IMR-90 (cell line): ENCODE measurements around the gene USP20. TPM values are rescaled to one million over a fixed set of nuclear protein-coding genes. Genes with fewer than 3 reads are reported as not detected.

Source experiments
- ATAC-seq: fragments of 200-7000 bp; cut with Tn5 transposase; 2 replicates; pipeline ENCODE4 v1.9.1; 2020; ENCODE audit warnings: low read depth, mild to moderate bottlenecking, moderate library complexity
- BruUV-seq: library from RNA; stranded (reverse); fragments of 400-500 nt; replicated peaks from 2 replicates; lab custom pipeline; 2021; lab: Mats Ljungman, UMichigan
- CTCF ChIA-PET: fragments of 300-600 bp; formaldehyde crosslinking; extraction: SDS; loops from one replicate; lab custom pipeline; 2021; ENCODE audit warnings: antibody characterized with exemption; lab: Yijun Ruan, JAX
- POLR2A ChIA-PET: fragments of 300-600 bp; sonication (Branson Sonifier 250); formaldehyde crosslinking; loops from one replicate; lab custom pipeline; 2022; ENCODE audit warnings: antibody characterized with exemption; ENCODE audit not compliant: unreplicated experiment; lab: Charles Lee
- DNase-seq: peaks from one replicate; pipeline ENCODE4 v3.0.0; 2013
- H2AFZ ChIP-seq: replicated peaks from 2 replicates; pipeline ENCODE3; 2013; ENCODE audit warnings: low read length, mild to moderate bottlenecking; ENCODE audit not compliant: poor library complexity
- H2AK5ac ChIP-seq: 2 replicates; pipeline ENCODE4 v1.6.1; 2013; ENCODE audit warnings: low read depth, low read length, inconsistent platforms
- H2AK9ac ChIP-seq: replicated peaks from 2 replicates; pipeline ENCODE3; 2013; ENCODE audit warnings: mild to moderate bottlenecking, low read depth, low read length, moderate library complexity; ENCODE audit not compliant: poor library complexity
- H2BK120ac ChIP-seq: 2 replicates; pipeline ENCODE4 v1.6.1; 2013; ENCODE audit warnings: low read depth, low read length, inconsistent platforms
- H2BK15ac ChIP-seq: 3 replicates; pipeline ENCODE4 v1.6.1; 2013; ENCODE audit warnings: low read depth, low read length, inconsistent platforms
- H2BK20ac ChIP-seq: 2 replicates; pipeline ENCODE4 v1.6.1; 2013; ENCODE audit warnings: low read depth, mild to moderate bottlenecking, inconsistent platforms, low read length, moderate library complexity
- H2BK5ac ChIP-seq: 2 replicates; pipeline ENCODE4 v1.6.1; 2013; ENCODE audit warnings: mild to moderate bottlenecking, low read depth, low read length, inconsistent platforms; ENCODE audit not compliant: poor library complexity, severe bottlenecking
- H3K14ac ChIP-seq: replicated peaks from 2 replicates; pipeline ENCODE4 v1.6.1; 2013; ENCODE audit warnings: low read depth, low read length, inconsistent platforms
- H3K18ac ChIP-seq: 2 replicates; pipeline ENCODE4 v1.6.1; 2013; ENCODE audit warnings: low read depth, low read length, control low read depth
- H3K23ac ChIP-seq: 2 replicates; pipeline ENCODE4 v1.6.1; 2013; ENCODE audit warnings: low read depth, low read length, inconsistent platforms
- H3K27ac ChIP-seq: 2 replicates; pipeline ENCODE4 v1.5.1; 2013; ENCODE audit warnings: mild to moderate bottlenecking, control low read depth, low read length; ENCODE audit not compliant: insufficient read depth
- H3K27me3 ChIP-seq: 2 replicates; pipeline ENCODE4 v1.6.1; 2013; ENCODE audit warnings: low read length; ENCODE audit not compliant: control insufficient read depth, insufficient read depth
- H3K36me3 ChIP-seq: 2 replicates; pipeline ENCODE4 v1.6.1; 2013; ENCODE audit warnings: low read length, mixed read lengths; ENCODE audit not compliant: control insufficient read depth, insufficient read depth
- H3K4ac ChIP-seq: 2 replicates; pipeline ENCODE4 v1.6.1; 2013; ENCODE audit warnings: low read depth, low read length, inconsistent platforms
- H3K4me1 ChIP-seq: 2 replicates; pipeline ENCODE4 v1.6.1; 2013; ENCODE audit warnings: low read length, mixed read lengths; ENCODE audit not compliant: control insufficient read depth, insufficient read depth
- H3K4me2 ChIP-seq: 2 replicates; pipeline ENCODE4 v1.6.1; 2013; ENCODE audit warnings: low read depth, mild to moderate bottlenecking, control low read depth, low read length, moderate library complexity
- H3K4me3 ChIP-seq: 2 replicates; pipeline ENCODE4 v1.5.1; 2013; ENCODE audit warnings: low read depth, mild to moderate bottlenecking, control low read depth, low read length, moderate library complexity; ENCODE audit not compliant: insufficient read depth
- H3K56ac ChIP-seq: 2 replicates; pipeline ENCODE4 v1.6.1; 2013; ENCODE audit warnings: low read length, inconsistent platforms; ENCODE audit not compliant: insufficient read depth; ENCODE audit errors: extremely low read depth
- H3K79me1 ChIP-seq, 2 experiments: 2 replicates each; pipeline ENCODE4 v1.6.1; 2013; ENCODE audit warnings: low read length in 2 of 2, inconsistent platforms in 1 of 2, low read depth in 1 of 2
- H3K9ac ChIP-seq: 2 replicates; pipeline ENCODE4 v1.6.1; 2013; ENCODE audit warnings: low read depth, low read length, control low read depth
- H3K9me1 ChIP-seq: 2 replicates; pipeline ENCODE4 v1.6.1; 2013; ENCODE audit warnings: low read length, inconsistent platforms; ENCODE audit not compliant: insufficient read depth
- H3K9me3 ChIP-seq: 2 replicates; pipeline ENCODE4 v1.6.1; 2013; ENCODE audit warnings: low read length; ENCODE audit not compliant: control insufficient read depth, insufficient read depth
- H4K20me1 ChIP-seq: 2 replicates; pipeline ENCODE4 v1.6.1; 2013; ENCODE audit warnings: low read length, inconsistent platforms; ENCODE audit not compliant: insufficient read depth
- H4K5ac ChIP-seq: 2 replicates; pipeline ENCODE4 v1.6.1; 2013; ENCODE audit warnings: mild to moderate bottlenecking, low read depth, low read length, control low read depth
- H4K8ac ChIP-seq, 2 experiments: 2 replicates each; pipeline ENCODE4 v1.6.1; 2013; ENCODE audit warnings: low read depth in 2 of 2, low read length in 2 of 2, control low read depth in 1 of 2, inconsistent platforms in 1 of 2
- H4K91ac ChIP-seq: 2 replicates; pipeline ENCODE4 v1.6.1; 2013; ENCODE audit warnings: low read depth, low read length, inconsistent platforms; ENCODE audit not compliant: insufficient read depth
- BHLHE40 ChIP-seq: fragments of 150-350 bp; IDR thresholded peaks from 2 replicates; pipeline ENCODE4 v1.6.1; 2016; ENCODE audit warnings: mild to moderate bottlenecking, low read depth, low read length
- CEBPB ChIP-seq: IDR thresholded peaks from 2 replicates; pipeline ENCODE4 v1.6.1; 2012; ENCODE audit warnings: low read depth, low read length, improper control_type of control experiment
- CHD1 ChIP-seq: IDR thresholded peaks from 2 replicates; pipeline ENCODE4 v1.6.1; 2012; ENCODE audit warnings: low read depth, low read length, improper control_type of control experiment
- CTCF ChIP-seq: conservative IDR thresholded peaks from 2 replicates; pipeline ENCODE4 v1.5.1; 2012; ENCODE audit warnings: mild to moderate bottlenecking, low read depth, low read length, improper control_type of control experiment
- FOS ChIP-seq: fragments of 150-350 bp; IDR thresholded peaks from 2 replicates; pipeline ENCODE4 v1.6.1; 2016; ENCODE audit warnings: low read depth, low read length
- MAFK ChIP-seq: IDR thresholded peaks from 2 replicates; pipeline ENCODE4 v1.6.1; 2012; ENCODE audit warnings: low read depth, low read length, improper control_type of control experiment
- MAZ ChIP-seq: IDR thresholded peaks from 2 replicates; pipeline ENCODE4 v1.6.1; 2012; ENCODE audit warnings: low read depth, mild to moderate bottlenecking, low read length, improper control_type of control experiment, moderate library complexity, borderline replicate concordance
- MXI1 ChIP-seq: IDR thresholded peaks from 2 replicates; pipeline ENCODE4 v1.6.1; 2012; ENCODE audit warnings: low read depth, mild to moderate bottlenecking, low read length, moderate library complexity, borderline replicate concordance
- NFE2L2 ChIP-seq: fragments of 150-350 bp; IDR thresholded peaks from 2 replicates; pipeline ENCODE4 v1.6.1; 2016; ENCODE audit warnings: low read depth, mild to moderate bottlenecking, low read length
- POLR2A ChIP-seq: IDR thresholded peaks from 2 replicates; pipeline ENCODE4 v1.6.1; 2012; ENCODE audit warnings: mild to moderate bottlenecking, low read depth, low read length
- RCOR1 ChIP-seq: IDR thresholded peaks from 2 replicates; pipeline ENCODE4 v1.6.1; 2012; ENCODE audit warnings: mild to moderate bottlenecking, low read length, improper control_type of control experiment; ENCODE audit not compliant: insufficient replicate concordance
- SMC3 ChIP-seq: fragments of 150-350 bp; IDR thresholded peaks from 2 replicates; pipeline ENCODE4 v1.6.1; 2016; ENCODE audit warnings: low read depth, mild to moderate bottlenecking, antibody characterized with exemption, low read length, moderate library complexity
- WGBS, 2 experiments: methylation state at CpG; one replicate each; pipeline versions ENCODE4 v1.1.5 to v1.1.7; 2013; ENCODE audit warnings: missing lambda C conversion rate in 2 of 2; ENCODE audit not compliant: insufficient read length in 1 of 2; ENCODE audit errors: extremely low coverage in 2 of 2; 5-methylcytosine and 5-hydroxymethylcytosine counted together
- dilution Hi-C: fragments of 300-500 bp; cut with HindIII; formaldehyde crosslinking; loops from one replicate; pipeline ENCODE4 v1.14.3; 2018; ENCODE audit warnings: low sequenced_read_pairs; ENCODE audit not compliant: unreplicated experiment
- in situ Hi-C: fragments of 300-500 bp; cut with MboI; formaldehyde crosslinking; loops from 3 replicates; pipeline ENCODE4 v1.14.3; 2019; ENCODE audit warnings: low sequenced_read_pairs, inconsistent platforms, mixed read lengths
- intact Hi-C: fragments of 100-400 bp; cut with micrococcal nuclease; formaldehyde crosslinking; loops from 2 replicates; pipeline ENCODE4 v1.10.0; 2022
- polyA plus RNA-seq, 3 experiments: library from polyadenylated mRNA; depleted of rRNA; stranded (reverse); fragments of >200 nt; gene quantifications; 2 replicates each; pipeline ENCODE4 v1.2.3, GENCODE V29; 2012; ENCODE audit warnings: low replicate concordance in 1 of 3
- total RNA-seq: library from RNA; depleted of rRNA; stranded (reverse); fragments of >200 nt; gene quantifications from 2 replicates; pipeline ENCODE4 v1.2.3, GENCODE V29; 2012
- TF ChIP-seq, protein P1 (sequence below): fragments of 150-350 bp; IDR thresholded peaks from 2 replicates; pipeline ENCODE4 v1.6.1; 2016; ENCODE audit warnings: low read depth, mild to moderate bottlenecking, low read length, moderate library complexity, borderline replicate concordance
- TF ChIP-seq, protein P2 (sequence below): fragments of 150-350 bp; IDR thresholded peaks from 2 replicates; pipeline ENCODE4 v1.6.1; 2017; ENCODE audit warnings: mild to moderate bottlenecking, antibody characterized with exemption, low read length, low read depth

Gene USP20
- total and polyA plus RNA-seq, 2 of the 4 experiments (the other 2 are of a cell fraction), result 3.8 to 21.6 TPM

DNA sequence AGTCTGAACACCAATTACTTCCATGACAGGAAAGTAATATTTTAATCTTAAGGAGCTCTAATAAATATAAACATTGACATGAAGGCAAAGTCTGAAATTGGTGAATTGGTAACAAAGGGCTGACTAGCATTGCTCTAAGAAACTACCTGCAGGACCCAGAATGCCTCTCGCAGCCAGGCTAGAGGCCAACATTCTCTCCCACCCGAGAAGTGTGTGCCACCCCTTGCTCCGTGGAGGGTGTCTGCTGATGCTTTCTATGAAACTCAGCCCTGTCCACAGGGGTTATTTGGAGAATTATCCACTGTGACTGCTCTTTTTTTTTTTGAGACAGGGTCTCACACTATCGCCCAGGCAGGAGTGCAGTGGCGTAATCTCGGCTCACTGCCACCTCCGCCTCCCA lies 81.4 kb downstream of the USP20 start:
- WGBS, 2 experiments, result 100% methylated on average over 1 of the region's 7 CpGs; no CpG with 5 or more reads in 1 of the 2 experiments

More for the DNA sequence above, 81.4 kb downstream of the USP20 start:
- DNase-seq, result no peak
- Histone ChIP-seq H2BK5ac (no peak overlapping the region), H3K4me1 (no peaks in the 10 kb centered on the region), H3K9me3 (no peaks in the 10 kb centered on the region), H2AFZ (no peak overlapping the region), H4K8ac (no peak overlapping the region), H3K36me3 (peaks cover 4% of the 10 kb centered on the region), H2BK15ac (no peak overlapping the region), H3K4me2 (no peak overlapping the region), H2AK5ac (no peak overlapping the region), H3K79me1 (no peaks in the 10 kb centered on the region), H4K5ac (no peak overlapping the region), H3K14ac (no peak overlapping the region), H3K23ac (no peak overlapping the region), H2BK120ac (no peak overlapping the region), H3K27me3 (no peaks in the 10 kb centered on the region), H3K56ac (no peak overlapping the region), H3K9ac (no peak overlapping the region), H2BK20ac (no peak overlapping the region), H4K91ac (no peak overlapping the region), H3K18ac (no peak overlapping the region), H2AK9ac (no peak overlapping the region), H3K27ac (no peak overlapping the region), H3K4me3 (no peak overlapping the region), H4K20me1 (no peaks in the 10 kb centered on the region), H3K4ac (no peak overlapping the region), H3K9me1 (0 out of 2 replicates have a peak, but pooled peaks cover 3% of the 10 kb centered on the region)
- BruUV-seq, result no TSS peak
- CTCF ChIA-PET, result no interaction called here
- POLR2A ChIA-PET, result no interaction called here
- in situ Hi-C loops, result no loop called here
- intact Hi-C loops, result no loop called here
- TF ChIP-seq RCOR1 (no peak), CTCF (no peak), SMC3 (no peak), FOS (no peak), BHLHE40 (no peak), MAZ (no peak), CHD1 (no peak), POLR2A (no peak), MXI1 (no peak), NFE2L2 (no peak), CEBPB (no peak), MAFK (no peak)
- TF ChIP-seq, protein P1, sequence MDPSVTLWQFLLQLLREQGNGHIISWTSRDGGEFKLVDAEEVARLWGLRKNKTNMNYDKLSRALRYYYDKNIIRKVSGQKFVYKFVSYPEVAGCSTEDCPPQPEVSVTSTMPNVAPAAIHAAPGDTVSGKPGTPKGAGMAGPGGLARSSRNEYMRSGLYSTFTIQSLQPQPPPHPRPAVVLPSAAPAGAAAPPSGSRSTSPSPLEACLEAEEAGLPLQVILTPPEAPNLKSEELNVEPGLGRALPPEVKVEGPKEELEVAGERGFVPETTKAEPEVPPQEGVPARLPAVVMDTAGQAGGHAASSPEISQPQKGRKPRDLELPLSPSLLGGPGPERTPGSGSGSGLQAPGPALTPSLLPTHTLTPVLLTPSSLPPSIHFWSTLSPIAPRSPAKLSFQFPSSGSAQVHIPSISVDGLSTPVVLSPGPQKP, result no peak
- TF ChIP-seq, protein P2, sequence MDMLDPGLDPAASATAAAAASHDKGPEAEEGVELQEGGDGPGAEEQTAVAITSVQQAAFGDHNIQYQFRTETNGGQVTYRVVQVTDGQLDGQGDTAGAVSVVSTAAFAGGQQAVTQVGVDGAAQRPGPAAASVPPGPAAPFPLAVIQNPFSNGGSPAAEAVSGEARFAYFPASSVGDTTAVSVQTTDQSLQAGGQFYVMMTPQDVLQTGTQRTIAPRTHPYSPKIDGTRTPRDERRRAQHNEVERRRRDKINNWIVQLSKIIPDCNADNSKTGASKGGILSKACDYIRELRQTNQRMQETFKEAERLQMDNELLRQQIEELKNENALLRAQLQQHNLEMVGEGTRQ, result no peak
- ATAC-seq, result no peak
- dilution Hi-C loops, result no loop called here
